Measurements from ENCODE around the gene TRABD2A. TPM values are rescaled to one million over a fixed set of nuclear protein-coding genes. Genes with fewer than 3 reads are reported as not detected.
"Not testable (repeated sequence)": the region's sequence is repeated elsewhere in the genome, so short reads cannot be mapped to it uniquely, and the experiment has no call there.

TRABD2A gene
- polyA plus RNA-seq, 1 donor: 0.52 TPM

DNA sequence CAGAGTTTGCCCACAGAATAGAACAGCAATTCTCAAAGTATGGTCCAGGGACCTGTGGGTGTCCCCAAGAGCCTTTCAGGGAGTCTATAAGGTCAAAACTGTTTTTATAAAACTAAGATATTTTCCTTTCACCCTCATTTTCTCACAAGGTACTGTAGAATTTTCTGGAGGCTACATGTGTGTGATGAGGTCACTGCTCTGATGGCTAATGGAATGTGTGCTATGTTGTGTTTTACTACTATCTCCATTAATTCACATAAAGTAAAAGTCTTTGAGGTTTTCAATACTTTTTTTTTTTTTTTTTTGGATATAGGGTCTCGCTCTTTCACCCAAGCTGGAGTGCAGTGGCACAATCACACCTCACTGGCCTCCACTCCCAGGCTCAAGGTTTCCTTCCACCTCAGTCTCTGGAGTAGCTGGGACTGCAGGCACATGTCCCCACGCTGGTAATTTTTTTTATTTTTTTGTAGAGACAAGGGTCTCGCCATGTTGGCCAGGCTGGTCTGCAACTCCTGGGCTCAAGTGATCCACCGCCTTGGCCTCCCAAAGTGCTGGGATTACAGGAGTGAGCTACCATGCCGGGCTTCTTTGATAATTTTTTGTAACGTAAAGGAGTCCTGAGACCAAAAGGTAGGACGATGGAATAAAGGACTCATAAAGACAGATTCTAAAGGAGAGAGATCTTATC, 1.8 kb downstream of the TRABD2A start:
- DNase-seq: no peak

GRCh38 chr2:84878459-84878858, 2.4 kb downstream of the TRABD2A start:
- no peak for DNase-seq

DNA sequence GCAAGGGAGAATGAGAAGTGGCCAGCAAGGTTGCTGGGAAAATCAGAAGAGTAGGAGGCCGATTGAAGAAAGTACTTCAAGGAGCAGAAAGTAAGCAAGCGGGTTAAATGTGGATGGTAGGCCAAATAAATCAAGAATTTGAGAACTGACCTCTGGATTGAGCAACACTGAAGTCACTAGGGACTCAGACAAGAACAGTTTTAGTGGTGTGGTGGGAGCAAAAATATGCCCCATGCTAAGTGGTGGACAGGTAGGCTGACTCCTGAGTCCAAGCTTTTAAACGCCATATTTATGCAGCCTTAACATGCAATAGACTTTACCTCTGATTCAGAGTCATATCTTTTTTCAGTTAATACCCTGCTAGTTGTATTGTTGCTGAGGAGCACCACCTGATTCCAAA, 4.5 kb downstream of the TRABD2A start:
- DNase-seq: no peak

GRCh38 chr2:84875619-84876018, 5.3 kb downstream of the TRABD2A start:
- DNase-seq: not testable (repeated sequence)

- no peak for DNase-seq
Observed at GRCh38 chr2:84875213-84875560, 5.7 kb downstream of the TRABD2A start.

DNA sequence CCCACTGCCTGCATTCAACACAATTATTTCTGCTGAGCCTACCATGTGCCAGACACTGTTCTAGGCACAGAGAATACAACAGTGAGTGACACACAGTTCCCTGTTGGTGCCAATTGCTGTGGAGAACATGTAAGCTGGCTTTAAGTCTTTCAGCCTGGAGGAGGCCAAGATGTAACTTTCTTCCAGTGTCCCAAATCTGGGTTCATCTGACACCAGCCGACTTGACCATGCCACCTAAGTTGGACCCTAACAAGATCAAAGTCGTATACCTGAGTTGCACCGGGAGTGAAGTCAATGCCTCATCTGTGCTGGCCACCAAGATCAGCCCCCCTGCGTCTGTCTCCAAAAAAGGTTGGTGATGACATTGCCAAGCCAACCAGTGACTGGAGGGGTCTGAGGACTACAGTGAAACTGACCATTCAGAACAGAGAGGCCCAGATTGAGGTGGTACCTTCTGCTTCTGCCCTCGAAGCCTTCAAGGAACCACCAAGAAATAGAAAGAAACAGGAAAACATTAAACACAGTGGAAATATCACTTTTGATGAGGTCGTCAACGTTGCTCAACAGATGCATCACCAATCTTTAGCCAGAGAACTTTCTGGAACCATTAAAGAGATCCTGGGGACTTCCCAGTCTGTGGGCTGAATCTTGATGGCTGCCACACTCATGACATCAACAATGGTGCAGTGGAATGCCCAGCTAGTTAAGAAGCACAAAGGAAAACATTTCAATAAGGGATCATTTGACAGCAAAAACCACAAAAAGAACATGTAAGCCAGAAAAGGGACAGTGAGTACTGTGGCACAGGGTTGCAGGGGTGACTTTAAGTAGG, 6.3 kb downstream of the TRABD2A start:
- no peak for DNase-seq

DNA sequence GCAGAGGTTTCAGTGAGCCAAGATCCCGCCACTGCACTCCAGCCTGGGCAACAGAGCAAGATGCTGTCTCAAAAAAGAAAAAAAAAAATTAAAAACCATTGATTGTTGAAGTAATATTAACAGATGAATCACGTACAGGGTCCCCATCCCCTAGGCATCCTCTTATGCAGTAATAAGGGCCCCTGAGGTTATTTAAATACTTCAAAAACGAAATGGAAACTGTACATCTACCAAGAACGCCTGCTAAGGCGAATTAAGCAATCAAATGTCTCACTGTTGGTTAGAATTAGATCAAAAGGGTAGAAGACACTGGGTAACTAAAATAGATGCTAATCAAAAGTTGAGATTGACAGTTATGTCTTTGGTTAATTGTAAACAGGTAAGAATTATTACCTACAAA, 7.5 kb downstream of the TRABD2A start:
- no peak for DNase-seq

- not testable (repeated sequence) for DNase-seq
Observed at GRCh38 chr2:84872691-84873090, 8.2 kb downstream of the TRABD2A start.

DNA sequence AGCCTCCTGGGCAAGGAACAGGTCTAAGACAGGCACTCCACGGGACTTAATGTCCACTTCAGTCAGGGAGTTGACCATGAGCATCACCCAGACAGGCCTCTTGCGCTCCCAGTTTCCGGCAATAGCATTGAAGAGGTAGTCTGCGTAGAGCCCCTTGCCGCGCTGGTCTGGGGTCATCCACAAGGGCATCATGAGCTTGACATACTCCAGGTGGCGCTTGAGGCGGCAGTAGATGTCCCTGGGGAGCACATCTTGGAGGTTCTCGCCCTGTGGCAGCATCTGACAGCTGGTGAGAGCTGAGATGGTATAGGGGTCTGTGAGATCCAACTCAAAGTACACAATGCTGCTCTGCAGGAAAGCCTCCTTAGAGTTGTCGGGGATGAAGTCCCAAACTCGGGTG, 10.6 kb downstream of the TRABD2A start:
- DNase-seq: no peak

DNA sequence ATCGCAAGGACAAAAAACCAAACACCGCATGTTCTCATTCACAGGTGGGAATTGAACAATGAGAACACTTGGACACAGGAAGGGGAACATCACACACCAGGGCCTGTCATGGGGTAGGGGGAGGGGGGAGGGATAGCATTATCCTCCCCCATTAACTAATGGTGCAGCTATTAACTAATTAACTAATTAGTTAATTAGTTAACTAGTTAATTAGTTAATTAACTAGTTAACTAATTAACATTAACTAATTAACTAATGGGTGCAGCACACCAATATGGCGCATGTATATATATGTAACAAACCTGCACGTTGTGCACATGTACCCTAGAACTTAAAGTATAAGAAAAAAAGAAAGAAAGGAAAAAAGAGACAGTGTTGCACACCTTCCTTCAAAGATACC, 12.6 kb downstream of the TRABD2A start:
- not testable (repeated sequence) for DNase-seq

DNA sequence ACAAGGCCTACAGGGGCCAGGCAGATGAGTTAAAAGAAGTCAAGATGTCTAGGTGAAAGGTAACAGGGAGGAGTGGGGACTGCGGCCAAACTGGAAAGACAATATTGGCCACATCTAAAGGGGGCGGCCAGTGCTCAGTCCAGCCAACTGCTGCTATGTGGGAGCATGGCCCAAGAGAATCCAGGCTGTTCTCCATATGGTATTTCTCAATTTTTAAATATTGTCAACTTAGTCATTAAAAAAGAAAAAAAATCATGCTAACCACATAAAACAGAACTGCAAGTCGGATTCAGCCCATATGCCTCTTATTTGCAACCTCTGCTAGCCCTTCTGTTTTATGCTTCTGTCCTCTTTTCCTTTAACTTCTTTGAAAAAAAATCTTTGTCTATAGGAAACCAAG, 14.8 kb downstream of the TRABD2A start:
- DNase-seq: no peak

GRCh38 chr2:84865181-84865783, 15.6 kb downstream of the TRABD2A start:
- DNase-seq: no peak

DNA sequence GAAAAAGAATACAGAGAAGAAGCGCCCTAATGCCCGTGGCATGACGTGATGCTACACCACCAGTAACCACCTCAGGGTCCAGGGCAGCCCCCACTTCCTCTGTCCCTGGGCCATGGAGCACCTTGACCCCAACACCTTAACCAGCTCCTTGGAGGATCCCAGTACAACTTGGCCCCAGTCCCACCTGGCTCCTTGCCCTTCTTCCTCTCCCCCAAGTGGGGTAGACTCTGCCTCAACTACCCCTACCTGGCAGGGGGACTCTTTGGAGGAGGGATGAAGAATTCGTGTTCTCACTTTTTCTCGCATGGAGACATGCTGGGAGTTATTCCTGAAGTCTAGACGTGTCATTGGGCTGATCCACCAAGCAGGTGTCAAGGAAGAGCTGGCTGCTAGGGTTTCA, 18.9 kb downstream of the TRABD2A start:
- DNase-seq: no peak

DNA sequence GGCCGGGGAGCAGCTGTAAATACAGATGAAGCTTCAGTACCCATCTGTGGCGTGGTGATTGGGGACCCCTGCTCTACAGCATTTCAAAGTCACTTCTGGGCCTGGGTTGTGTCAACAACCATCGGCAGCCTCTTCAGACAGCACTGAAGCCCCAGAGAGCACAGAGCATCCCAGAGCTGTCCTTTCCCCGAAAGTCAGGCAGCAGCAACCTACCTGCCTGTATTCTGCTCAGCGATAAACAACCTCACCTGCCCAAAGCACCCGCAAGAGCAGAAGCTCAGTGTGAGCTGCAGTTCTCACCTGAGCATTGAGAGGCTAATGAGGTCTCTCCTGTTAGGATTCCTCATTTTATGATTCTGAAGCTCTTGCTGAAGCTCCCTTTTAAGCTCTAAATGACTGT, 19.3 kb downstream of the TRABD2A start:
- no peak for DNase-seq

- no peak for DNase-seq
Observed at GRCh38 chr2:84858937-84859336, 21.9 kb downstream of the TRABD2A start.

GRCh38 chr2:84858123-84858522, 22.8 kb downstream of the TRABD2A start:
- no peak for DNase-seq

- DNase-seq: no peak
Observed at GRCh38 chr2:84857566-84857965, 23.3 kb downstream of the TRABD2A start.

- no peak for DNase-seq
Observed at GRCh38 chr2:84856787-84857186, 24.1 kb downstream of the TRABD2A start.

DNA sequence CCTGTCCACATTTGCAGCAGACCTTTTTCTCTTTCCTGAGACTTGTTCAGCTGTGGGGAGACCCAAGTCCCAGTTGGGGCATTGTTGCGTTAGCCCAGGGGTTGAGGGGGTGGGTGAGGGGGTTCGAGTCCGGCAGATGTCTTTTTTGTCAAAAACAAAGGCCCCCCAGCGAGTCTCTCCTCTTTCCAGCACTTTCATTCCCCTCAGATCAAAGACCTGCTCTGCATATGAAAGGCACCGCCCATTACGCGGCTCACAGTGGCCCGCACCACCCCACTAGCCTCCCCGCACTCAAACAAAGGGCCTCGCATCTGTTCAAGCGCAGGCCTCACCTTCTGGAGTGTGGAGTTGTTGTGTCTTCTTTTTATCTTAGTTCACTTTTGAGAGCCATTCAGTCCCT, 25.2 kb downstream of the TRABD2A start:
- no peak for DNase-seq

DNA sequence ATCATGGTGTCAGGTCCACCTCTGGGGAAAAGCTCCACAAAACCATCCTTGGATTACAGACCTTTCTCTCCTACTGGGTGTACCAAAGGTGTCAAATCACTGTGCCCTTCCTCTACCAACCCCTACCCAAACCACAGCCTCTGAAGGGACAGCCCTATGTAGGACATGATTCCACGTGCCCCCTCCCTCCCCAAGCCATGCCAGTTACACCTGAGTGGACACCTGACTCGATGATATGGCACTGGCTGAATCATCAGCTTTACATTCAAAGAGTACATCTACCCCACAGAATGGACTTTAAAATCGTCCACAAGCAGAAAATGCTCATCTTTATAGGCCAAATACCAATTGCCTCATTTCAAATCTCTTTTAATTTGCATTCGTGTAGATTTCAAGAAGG, 26.0 kb downstream of the TRABD2A start:
- no peak for DNase-seq

GRCh38 chr2:84851876-84852275, 29.0 kb downstream of the TRABD2A start:
- no peak for DNase-seq

DNA sequence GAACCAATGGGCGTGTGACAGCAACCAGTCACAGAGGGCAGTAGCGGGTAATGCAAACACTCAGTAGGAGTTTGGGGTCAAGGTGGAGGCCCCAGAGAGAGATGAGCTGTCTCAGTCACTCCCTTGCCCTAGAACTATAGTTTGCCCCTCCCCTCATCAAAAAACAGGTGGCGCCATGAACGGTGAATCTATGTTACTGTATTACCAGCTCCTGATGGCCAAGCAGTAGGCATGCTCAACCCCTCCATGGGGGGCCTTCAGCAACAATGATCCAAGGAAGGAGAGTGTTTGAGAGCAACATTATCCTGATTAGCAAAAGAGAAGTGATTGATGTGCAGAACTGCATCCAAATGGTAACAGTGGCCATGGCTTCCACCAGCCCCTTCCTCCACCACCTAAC, 30.4 kb downstream of the TRABD2A start:
- DNase-seq: no peak

DNA sequence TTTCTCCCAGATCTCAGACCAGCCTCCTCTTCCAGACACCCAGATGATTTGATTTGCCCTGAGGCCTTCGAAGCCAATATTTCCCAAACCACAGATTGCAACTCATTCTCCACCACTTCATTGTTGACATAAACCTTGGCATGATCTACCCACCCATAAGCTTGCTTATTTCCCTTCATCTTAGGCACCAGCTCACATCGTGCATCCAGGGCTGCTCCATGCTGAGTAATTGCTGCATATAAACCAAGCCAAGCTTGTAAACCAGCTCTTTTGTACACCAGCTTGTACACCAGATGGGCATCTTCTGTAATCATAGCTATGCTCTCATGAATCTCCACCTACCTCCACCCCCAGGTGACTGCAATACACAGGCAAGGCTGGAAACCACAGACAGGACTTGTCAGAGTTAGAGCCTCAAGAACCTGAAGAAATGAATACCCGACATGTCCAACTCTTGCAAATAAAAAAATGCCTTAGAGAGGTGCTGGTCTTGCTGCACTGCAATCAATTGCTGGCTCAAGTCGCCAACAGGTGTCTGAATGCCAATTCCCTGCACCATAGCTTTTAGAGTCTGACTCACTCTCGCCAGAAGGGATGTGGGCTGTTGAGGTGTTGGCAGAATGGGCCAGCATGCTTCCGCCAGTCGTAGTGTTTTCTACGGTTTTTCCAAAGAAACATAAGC, 31.5 kb downstream of the TRABD2A start:
- no peak for DNase-seq

All from hindlimb muscle (tissue), 1 donor.